ENCODE data around the gene TRIM34.
"Not testable (repeated sequence)": the region's sequence is repeated elsewhere in the genome, so short reads cannot be mapped to it uniquely, and the experiment has no call there.

The TRIM34 gene

DNA sequence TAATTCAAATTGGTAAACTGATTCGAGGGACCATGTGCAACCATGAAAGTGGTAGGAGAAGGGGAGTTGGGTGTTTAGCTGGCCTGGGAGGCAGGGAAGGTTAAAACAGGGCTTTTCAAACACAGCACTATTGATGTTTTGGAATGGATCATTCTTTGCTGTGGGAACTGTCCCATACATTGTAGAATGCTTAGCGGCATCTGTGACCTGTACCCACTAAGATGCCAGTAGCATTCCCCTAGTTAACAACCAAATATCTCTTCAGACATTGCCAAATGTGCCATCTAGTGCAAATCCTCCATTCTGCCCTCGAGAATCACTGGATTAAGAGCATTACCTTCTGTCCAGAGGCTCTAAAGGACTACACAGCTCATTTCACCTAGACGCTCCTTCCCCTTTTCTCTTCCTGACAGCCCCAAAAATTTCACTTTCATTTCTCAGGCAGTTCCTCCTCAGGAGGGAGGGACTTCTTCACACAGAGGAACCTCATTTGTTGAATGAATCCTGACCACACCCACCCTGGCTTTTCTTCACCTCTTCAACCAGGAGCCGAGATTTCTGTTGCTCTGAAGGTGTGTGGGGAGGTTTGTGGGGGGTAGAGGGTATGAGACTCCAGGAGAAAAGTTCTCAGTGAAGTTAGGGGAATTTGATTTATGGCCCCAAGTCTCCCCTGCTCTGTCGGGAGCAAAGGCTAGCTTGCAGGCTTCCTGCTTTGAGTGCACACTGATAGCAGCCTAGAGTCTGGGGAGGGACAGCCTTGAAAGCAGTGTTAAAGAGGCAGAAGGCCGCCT is at the start of gene TRIM34:
Gene TRIM34 (plus strand): TSS at position 513 of the 791 bp plus-strand sequence. CDS start 7,331 bp downstream, outside the sequence.
- peak; percentile 59 for DNase-seq (ENCODE audit: low spot score)

GRCh38 chr11:5575152-5575551 is 49.6 kb upstream of the TRIM34 start:
- no peak for DNase-seq (ENCODE audit: low spot score)

DNA sequence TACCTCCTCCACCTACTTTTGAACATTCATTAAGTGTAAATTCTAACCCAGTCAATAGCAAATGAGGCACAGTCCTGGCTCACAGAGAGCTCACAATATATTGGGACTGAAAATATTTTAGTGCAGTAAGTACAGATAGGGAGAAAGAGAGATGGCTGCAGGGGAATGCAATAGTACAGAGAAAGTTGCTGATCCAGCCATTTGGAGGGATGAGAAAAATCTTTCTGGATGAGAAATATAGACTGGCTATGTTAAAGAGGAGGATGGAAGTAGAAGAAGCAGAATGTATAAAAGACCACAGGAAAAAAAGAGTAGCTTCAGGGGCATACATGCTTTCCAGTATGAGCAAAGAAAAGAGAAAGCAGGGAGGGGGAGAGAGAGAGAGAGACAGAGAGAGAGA is 47.7 kb upstream of the TRIM34 start:
- DNase-seq (ENCODE audit: low spot score) = no peak

GRCh38 chr11:5580577-5580976 is 44.2 kb upstream of the TRIM34 start, which contains the start of gene OR52B6:
Gene OR52B6 (plus strand): TSS chr11:5580877. CDS start chr11:5580877, 0 bp downstream.
- DNase-seq (ENCODE audit: low spot score) = no peak

- DNase-seq (ENCODE audit: low spot score) = no peak
Measured at GRCh38 chr11:5581014-5581413, 43.8 kb upstream of the TRIM34 start.

GRCh38 chr11:5584458-5584857 is 40.3 kb upstream of the TRIM34 start:
- not testable (repeated sequence) for DNase-seq (ENCODE audit: low spot score)

DNA sequence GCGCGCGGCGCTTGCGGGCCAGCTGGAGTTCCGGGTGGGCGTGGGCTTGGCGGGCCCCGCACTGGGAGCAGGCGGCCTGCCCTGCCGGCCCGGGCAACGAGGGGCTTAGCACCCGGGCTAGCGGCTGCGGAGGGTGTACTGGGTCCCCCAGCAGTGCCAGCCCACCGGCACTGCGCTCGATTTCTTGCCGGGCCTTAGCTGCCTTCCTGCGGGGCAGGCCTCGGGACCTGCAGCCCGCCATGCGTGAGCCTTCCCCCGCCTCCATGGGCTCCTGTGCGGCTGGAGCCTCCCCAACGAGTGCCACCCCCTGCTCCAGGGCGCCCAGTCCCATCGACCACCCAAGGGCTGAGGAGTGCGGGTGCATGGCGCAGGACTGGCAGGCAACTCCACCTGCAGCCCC is 34.9 kb upstream of the TRIM34 start:
- DNase-seq (ENCODE audit: low spot score) = not testable (repeated sequence)

- no peak for DNase-seq (ENCODE audit: low spot score)
Measured at GRCh38 chr11:5591613-5592012, 33.2 kb upstream of the TRIM34 start.

- DNase-seq (ENCODE audit: low spot score) = no peak
Measured at GRCh38 chr11:5592615-5593014, 32.2 kb upstream of the TRIM34 start.

DNA sequence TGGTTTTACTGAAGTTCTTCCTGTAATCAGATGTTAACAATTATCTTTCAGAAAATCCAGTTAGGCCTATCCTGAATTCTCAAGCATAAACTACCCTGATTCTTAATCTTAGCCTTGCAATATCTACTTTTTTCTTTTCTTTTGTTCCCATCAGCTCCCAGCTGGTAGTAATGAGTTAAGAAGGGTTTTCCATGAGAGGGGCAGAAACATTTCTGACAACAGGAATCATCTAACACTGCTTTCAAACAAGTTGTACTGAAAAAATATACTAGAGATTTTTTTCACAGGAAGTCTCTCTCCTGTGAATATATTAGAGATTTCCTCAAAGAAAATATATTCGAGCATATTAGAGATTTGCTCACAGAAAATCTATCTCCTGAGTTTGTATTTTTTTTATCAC is 31.7 kb upstream of the TRIM34 start:
- no peak for DNase-seq (ENCODE audit: low spot score)

DNA sequence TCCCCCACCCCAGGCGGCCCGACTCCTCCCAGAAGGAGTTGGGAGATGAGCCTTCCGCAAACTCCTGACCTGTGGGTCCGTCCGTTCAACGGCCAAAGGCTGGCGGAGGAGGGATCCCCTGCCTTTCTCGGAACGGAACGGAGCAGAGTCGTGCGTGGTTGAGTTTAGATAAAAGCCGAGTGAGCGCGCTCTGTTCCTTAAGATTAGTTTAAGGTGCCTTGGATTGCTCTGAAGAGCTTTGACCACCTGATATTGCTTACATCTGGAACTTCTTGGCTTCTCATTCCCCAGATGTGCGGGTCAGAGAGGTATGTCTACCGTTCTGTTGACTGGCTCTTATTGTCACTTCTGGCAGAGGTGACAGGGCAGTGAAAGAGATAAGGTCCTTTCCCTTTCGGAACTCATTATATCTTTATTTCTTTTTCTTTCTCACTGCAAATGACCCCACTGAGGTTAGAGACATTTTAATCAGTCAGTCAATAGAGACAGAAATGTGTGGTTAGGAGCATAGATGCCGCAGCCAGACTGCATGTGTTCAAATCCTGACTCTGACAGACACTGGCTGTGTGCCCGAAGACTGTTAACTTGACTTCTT is 28.1 kb upstream of the TRIM34 start, which contains the start of gene TRIM6:
Gene TRIM6 (plus strand): TSS at position 31 of the 595 bp plus-strand sequence. CDS start 261 bp downstream, at position 292.
- DNase-seq (ENCODE audit: low spot score) = no peak

DNA sequence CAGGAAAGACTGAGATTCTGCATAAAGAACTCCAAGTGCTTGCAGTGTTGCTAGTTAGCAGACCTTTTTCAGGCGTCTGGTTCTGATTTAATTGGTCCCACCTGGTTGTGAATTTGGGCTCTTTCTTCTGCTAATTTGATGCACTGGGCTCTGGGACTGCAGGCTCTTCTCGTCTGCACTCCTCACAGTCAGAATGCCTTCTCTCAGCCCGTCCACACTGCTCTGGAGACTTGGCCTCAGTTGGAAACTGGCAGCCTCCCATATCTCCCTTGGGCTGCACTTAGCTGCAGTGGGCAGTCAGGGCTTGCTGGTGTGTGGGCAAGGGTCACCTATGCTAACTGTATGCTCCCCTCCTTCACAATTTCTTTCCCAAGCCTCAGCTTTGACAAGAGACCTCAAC is 26.8 kb upstream of the TRIM34 start:
- no peak for DNase-seq (ENCODE audit: low spot score)

GRCh38 chr11:5600374-5600851 is 24.4 kb upstream of the TRIM34 start:
- DNase-seq (ENCODE audit: low spot score) = peak; percentile 66

- DNase-seq (ENCODE audit: low spot score) = not testable (repeated sequence)
Measured at GRCh38 chr11:5602791-5603190, 22.0 kb upstream of the TRIM34 start.

- no peak for DNase-seq (ENCODE audit: low spot score)
Measured at GRCh38 chr11:5603326-5603725, 21.5 kb upstream of the TRIM34 start.

DNA sequence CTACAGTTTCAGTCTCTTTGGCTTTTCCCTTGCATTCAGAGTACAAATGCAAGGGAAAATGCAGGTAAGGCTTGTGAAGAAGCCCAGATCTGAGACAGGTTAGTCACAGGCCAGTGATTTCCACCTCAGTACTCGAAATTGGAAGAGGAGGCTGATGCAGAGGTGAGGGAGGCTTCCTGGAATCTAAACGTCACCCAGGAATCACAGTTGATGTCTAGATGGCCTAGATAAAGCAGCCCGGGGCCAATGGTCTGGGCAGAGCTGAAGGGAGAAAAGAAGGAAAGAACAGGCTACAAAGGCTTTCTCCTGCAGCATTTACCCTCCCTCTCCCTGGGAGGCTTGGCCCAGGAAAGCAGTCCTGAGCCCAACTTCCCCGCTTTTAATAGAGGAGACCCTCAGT is 19.9 kb upstream of the TRIM34 start:
- no peak for DNase-seq (ENCODE audit: low spot score)

DNA sequence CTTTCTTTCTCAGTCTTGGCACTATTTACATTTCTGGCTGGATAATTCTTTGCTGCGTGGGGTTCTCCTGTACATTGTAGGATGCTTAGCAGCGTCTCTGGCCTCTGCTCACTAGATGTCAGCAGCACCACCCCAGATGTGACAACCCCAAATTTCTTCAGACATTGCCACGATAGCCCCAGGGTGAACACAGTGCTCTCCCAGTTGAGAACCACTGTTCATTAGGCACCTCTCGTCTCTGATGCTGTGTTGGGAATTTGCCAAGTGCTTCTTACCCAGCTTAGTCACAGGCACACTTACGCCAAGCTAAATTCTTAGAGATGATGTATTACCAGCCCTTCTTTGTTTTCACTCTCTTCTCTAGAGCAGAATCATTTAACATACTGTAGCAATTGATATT is 19.0 kb upstream of the TRIM34 start:
- no peak for DNase-seq (ENCODE audit: low spot score)

- no peak for DNase-seq (ENCODE audit: low spot score)
Measured at GRCh38 chr11:5608808-5609207, 16.0 kb upstream of the TRIM34 start.

GRCh38 chr11:5610446-5610845 is 14.4 kb upstream of the TRIM34 start:
- no peak for DNase-seq (ENCODE audit: low spot score)

GRCh38 chr11:5611627-5612026 is 13.2 kb upstream of the TRIM34 start:
- DNase-seq (ENCODE audit: low spot score) = no peak

DNA sequence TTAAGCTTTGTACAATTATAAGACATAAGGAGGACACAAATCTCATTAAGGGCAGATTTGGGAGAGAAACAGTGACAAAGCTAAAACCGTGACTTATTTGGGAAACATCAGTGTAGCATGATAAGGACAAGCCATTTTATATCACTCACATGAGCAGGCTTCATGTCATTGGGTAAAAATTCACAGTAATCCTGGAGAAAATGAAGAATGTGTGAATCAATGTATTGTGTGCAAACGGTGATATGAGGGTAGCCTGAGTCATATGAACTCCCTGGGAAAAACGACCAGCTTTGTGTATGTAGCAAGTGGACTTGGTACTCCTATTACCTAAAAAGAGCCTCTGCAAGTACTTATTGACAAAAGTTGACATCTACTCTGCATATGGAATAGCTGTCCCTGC is 6.0 kb upstream of the TRIM34 start:
- no peak for DNase-seq (ENCODE audit: low spot score)

DNA sequence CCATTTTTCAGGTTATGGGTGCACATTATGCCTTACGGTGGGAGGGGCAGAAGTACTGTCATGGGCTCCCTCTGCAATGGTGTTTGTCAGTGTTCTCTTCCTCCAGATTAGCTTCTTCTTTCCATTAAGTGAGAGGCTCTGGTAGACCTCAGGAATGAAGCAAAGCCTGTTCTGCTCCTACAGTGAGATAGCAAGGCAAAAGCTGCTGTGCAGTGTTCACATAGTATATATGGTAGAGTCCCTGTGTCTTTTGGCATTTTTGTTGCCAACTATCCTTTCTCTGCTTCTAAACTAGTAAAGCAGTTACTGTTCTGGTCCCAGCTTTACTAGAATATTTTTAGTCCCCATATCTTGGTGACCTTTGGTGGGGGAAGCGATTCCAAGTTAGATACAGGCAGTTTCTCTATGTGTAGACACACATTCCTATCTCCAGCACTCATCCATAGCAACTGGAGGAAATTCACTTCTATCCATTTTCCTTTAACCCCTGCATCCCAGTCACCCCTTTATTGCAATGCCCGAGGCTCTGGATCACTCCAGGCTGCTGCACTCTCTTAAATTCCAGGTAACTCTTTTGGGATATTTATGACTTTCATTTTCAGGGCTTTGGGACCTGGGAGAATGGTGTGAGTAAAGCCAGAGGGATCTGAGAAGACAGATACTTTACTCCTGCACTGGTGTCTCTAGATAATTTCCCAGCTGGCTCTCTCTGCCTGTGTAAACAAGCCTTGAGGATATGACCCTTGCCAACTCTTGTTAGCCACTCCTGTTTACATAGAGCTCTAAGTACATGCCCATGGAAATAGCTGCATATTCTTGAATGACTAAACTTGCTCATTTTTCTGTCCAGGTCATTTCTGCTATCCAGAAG is 3.9 kb upstream of the TRIM34 start:
- no peak for DNase-seq (ENCODE audit: low spot score)

Measured in hematopoietic multipotent progenitor cell treated with erythropoietin and hydrocortisone succinate and interleukin-3 and kit ligand, for 17 days (in vitro differentiated cells).